Tibial nerve (tissue), 4 donors: ENCODE measurements around the gene CDH11. TPM values are rescaled to one million over a fixed set of nuclear protein-coding genes. Genes with fewer than 3 reads are reported as not detected.

Experiments
- DNase-seq, 2 donors: peaks; one replicate each; pipeline ENCODE4 v3.0.0-alpha.2; 2019; ENCODE audit warnings: low spot score in 2 of 2
- H3K27ac ChIP-seq, 4 donors: fragments of 200-600 bp; sonication (generic) in 3 of 4; one replicate each; pipeline ENCODE4 v1.5.1; 2017 to 2019; ENCODE audit warnings: mild to moderate bottlenecking in 1 of 4
- H3K27me3 ChIP-seq, 2 donors: fragments of 200-600 bp; sonication (generic) in 1 of 2; one replicate each; pipeline versions ENCODE4 v1.5.1 to v1.6.0; 2017 to 2019
- H3K36me3 ChIP-seq, 3 donors: fragments of 200-600 bp; sonication (generic); one replicate each; pipeline ENCODE4 v1.5.1; 2018 to 2019
- H3K4me1 ChIP-seq, 4 donors: fragments of 200-600 bp; sonication (generic) in 3 of 4; one replicate each; pipeline ENCODE4 v1.5.1; 2017 to 2019
- H3K4me3 ChIP-seq, 4 donors: fragments of 200-600 bp; sonication (generic) in 3 of 4; one replicate each; pipeline ENCODE4 v1.5.1; 2017 to 2019; ENCODE audit warnings: mild to moderate bottlenecking in 1 of 4, moderate library complexity in 1 of 4
- H3K9me3 ChIP-seq, 4 donors: fragments of 200-600 bp; sonication (generic) in 3 of 4; one replicate each; pipeline ENCODE4 v1.5.1; 2017 to 2019
- EP300 ChIP-seq, 2 donors: sonication (generic); formaldehyde crosslinking; IDR thresholded peaks; one replicate each; pipeline ENCODE4 v1.6.1; 2017; ENCODE audit warnings: antibody characterized with exemption in 2 of 2, mild to moderate bottlenecking in 1 of 2
- POLR2A ChIP-seq, 2 donors: fragments of 450-650 bp; IDR thresholded peaks; one replicate each; pipeline ENCODE4 v1.6.1; 2017; ENCODE audit warnings: antibody characterized with exemption in 2 of 2, mild to moderate bottlenecking in 2 of 2, moderate library complexity in 2 of 2
- WGBS, 2 donors: methylation state at CpG; one replicate each; pipeline ENCODE4 v1.1.5; 2018; 5-methylcytosine and 5-hydroxymethylcytosine counted together
- total RNA-seq, 4 donors: library from RNA; depleted of rRNA; stranded (reverse); fragments of >200 nt; gene quantifications; one replicate each; pipeline ENCODE4 v1.1.0, GENCODE V29; 2016
- TF ChIP-seq, protein P1 (sequence below), 5 experiments: fragments of 200-600 bp in 3 of 5; fragments of 450-650 bp in 2 of 5; sonication (generic) in 3 of 5; IDR thresholded peaks; one replicate each; pipeline ENCODE4 v1.5.1; 2016 to 2019; ENCODE audit warnings: antibody characterized with exemption in 5 of 5, mild to moderate bottlenecking in 3 of 5, moderate library complexity in 2 of 5

CDH11 gene
- total RNA-seq, 4 donors from 2014 or later: 72.6 to 265 (median 98.1) TPM

DNA sequence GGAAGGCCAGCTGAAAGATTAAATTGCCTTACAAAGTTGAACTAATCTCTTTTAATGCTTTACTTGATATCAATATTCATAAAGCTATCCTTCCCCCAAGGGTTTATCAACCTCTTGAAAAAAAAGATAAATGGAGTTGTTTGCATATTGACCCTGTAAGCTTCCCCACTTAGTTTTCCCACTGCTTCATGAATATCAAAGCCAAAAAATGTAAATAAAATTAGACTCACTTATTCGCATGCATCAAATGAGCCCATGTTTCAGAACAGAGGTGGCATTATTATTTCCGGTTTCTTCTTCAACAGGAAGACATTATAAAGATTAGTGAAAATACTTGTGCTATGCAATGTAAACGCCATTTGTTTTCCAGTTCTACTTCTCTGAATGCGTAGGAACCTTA is 150.7 kb downstream of the CDH11 start:
- H3K9me3 ChIP-seq: no peaks in the 10 kb centered on the region
- H3K4me1 ChIP-seq: peaks cover 0 to 4% (median 0%) of the 10 kb centered on the region in 4 donors
- TF ChIP-seq EP300 (IDR thresholded peaks at IDR 0.05): no peak
- TF ChIP-seq, protein P1, sequence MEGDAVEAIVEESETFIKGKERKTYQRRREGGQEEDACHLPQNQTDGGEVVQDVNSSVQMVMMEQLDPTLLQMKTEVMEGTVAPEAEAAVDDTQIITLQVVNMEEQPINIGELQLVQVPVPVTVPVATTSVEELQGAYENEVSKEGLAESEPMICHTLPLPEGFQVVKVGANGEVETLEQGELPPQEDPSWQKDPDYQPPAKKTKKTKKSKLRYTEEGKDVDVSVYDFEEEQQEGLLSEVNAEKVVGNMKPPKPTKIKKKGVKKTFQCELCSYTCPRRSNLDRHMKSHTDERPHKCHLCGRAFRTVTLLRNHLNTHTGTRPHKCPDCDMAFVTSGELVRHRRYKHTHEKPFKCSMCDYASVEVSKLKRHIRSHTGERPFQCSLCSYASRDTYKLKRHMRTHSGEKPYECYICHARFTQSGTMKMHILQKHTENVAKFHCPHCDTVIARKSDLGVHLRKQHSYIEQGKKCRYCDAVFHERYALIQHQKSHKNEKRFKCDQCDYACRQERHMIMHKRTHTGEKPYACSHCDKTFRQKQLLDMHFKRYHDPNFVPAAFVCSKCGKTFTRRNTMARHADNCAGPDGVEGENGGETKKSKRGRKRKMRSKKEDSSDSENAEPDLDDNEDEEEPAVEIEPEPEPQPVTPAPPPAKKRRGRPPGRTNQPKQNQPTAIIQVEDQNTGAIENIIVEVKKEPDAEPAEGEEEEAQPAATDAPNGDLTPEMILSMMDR (IDR thresholded peaks at IDR 0.05): no peak
- no peak for TF ChIP-seq POLR2A (IDR thresholded peaks at IDR 0.05)
- no peaks in the 10 kb centered on the region for H3K27me3 ChIP-seq
- H3K36me3 ChIP-seq: peaks cover 0 to 29% (median 0%) of the 10 kb centered on the region in 3 donors
- no peak overlapping the region for H3K4me3 ChIP-seq
- WGBS, 2 donors: 74 to 77% methylated on average over 4 of the region's 4 CpGs
- DNase-seq: no peak
- no peak overlapping the region for H3K27ac ChIP-seq

DNA sequence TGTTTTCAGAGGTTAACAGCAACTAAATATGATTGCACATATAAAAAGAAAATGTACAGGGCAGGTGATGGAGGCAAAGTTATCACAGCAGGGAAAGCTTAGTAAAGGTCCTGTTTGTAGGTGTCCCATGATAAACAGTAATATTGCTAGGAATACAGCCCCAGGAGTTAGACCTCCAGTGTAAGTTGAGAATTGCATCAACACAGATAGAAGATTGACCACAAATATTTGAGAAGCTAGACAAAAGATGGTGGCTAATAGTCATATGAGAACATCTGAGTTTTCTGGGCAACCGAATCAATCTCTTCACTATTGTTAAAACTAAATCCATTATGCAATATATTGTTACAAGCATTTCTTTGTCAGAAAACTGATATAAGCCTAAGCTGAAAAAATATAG is 152.6 kb downstream of the CDH11 start:
- TF ChIP-seq POLR2A (IDR thresholded peaks at IDR 0.05): no peak
- Histone ChIP-seq H3K27ac (no peak overlapping the region), H3K4me3 (no peak overlapping the region), H3K36me3 (peaks cover 0 to 29% (median 0%) of the 10 kb centered on the region in 3 donors), H3K4me1 (no peaks in the 10 kb centered on the region), H3K9me3 (no peaks in the 10 kb centered on the region), H3K27me3 (no peaks in the 10 kb centered on the region)
- 48 to 59% methylated on average over 1 of the region's 1 CpG for WGBS, 2 donors
- no peak for DNase-seq

DNA sequence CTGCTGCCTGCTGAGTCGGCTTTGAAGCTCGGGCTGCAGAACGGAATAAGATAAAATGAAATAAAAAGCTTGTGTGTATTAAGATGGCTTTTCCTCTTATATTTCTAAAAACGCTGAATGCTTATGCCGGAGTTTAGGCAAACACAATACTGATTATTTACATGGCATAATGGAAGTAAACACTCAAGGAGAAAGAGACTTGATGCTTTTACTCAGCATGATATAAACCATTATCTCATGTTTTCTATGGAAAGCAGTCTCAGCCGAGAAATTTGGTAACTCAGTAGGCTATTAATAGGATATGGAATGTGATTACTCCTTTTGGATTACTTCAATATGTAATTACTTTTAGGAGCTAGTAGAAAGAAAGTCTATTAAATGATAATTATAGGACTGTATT is 153.3 kb downstream of the CDH11 start:
- H3K4me1 ChIP-seq: no peaks in the 10 kb centered on the region
- DNase-seq: no peak
- H3K36me3 ChIP-seq: peaks cover 0 to 29% (median 0%) of the 10 kb centered on the region in 3 donors
- no peak for TF ChIP-seq EP300 (IDR thresholded peaks at IDR 0.05)
- TF ChIP-seq, protein P1 (IDR thresholded peaks at IDR 0.05): no peak
- no peak for TF ChIP-seq POLR2A (IDR thresholded peaks at IDR 0.05)
- H3K9me3 ChIP-seq: no peaks in the 10 kb centered on the region
- WGBS, 2 donors: 58 to 61% methylated on average over 6 of the region's 6 CpGs
- no peaks in the 10 kb centered on the region for H3K27me3 ChIP-seq
- H3K27ac ChIP-seq: no peak overlapping the region
- H3K4me3 ChIP-seq: no peak overlapping the region

DNA sequence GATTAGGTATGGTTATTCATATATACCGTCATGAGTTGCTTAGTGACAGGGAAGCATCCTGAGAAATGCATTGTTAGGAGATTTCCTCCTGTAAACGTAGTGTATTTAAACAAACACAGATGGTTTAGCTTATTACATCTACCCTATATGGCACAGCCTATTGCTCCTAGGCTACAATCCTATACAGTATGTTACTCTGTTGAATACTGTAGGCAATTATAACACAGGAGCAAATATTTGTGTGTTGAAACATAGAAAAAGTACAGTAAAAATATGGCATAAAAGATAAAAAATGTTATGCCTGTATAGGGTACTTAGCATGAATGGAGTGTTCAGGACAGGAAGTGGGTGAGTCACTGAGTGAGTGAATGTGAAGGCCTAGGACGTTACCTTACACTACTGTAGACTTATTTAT is 157.7 kb downstream of the CDH11 start:
- H3K4me3 ChIP-seq: no peak overlapping the region
- H3K4me1 ChIP-seq: no peaks in the 10 kb centered on the region
- no peaks in the 10 kb centered on the region for H3K27me3 ChIP-seq
- H3K27ac ChIP-seq: no peak overlapping the region
- no peak for DNase-seq
- peaks cover 0 to 1% (median 0%) of the 10 kb centered on the region in 3 donors for H3K36me3 ChIP-seq
- H3K9me3 ChIP-seq: no peaks in the 10 kb centered on the region
- WGBS, 2 donors: 75 to 79% methylated on average over 3 of the region's 3 CpGs
- TF ChIP-seq EP300 (IDR thresholded peaks at IDR 0.05) (no peak), POLR2A (IDR thresholded peaks at IDR 0.05) (no peak)
- TF ChIP-seq, protein P1 (IDR thresholded peaks at IDR 0.05): no peak

DNA sequence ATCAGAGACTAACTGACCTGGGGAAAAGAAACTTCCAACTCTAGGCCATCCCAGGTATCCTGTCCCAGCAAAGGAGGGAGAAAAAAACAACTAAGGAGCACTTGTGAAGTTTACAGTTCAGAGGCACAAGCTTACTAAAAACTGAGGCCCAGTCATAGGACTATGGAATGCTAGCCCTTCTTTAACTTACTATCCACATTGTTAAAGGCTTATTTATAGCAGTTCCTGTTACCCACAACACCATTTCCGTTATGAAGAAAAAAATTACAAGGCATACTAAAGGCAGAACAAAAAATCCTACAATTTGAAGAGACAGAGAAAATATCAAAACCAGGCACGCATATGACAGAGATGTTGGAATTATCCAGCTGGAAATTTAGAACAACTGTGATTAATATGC is 159.1 kb downstream of the CDH11 start:
- TF ChIP-seq EP300 (IDR thresholded peaks at IDR 0.05) (no peak), POLR2A (IDR thresholded peaks at IDR 0.05) (no peak)
- TF ChIP-seq, protein P1 (IDR thresholded peaks at IDR 0.05): no peak
- peaks cover 0 to 6% (median 0%) of the 10 kb centered on the region in 3 donors for H3K36me3 ChIP-seq
- WGBS, 2 donors: 68 to 80% methylated on average over 2 of the region's 2 CpGs
- H3K9me3 ChIP-seq: no peaks in the 10 kb centered on the region
- no peak overlapping the region for H3K27ac ChIP-seq
- H3K27me3 ChIP-seq: no peaks in the 10 kb centered on the region
- no peak for DNase-seq
- H3K4me1 ChIP-seq: no peaks in the 10 kb centered on the region
- no peak overlapping the region for H3K4me3 ChIP-seq

DNA sequence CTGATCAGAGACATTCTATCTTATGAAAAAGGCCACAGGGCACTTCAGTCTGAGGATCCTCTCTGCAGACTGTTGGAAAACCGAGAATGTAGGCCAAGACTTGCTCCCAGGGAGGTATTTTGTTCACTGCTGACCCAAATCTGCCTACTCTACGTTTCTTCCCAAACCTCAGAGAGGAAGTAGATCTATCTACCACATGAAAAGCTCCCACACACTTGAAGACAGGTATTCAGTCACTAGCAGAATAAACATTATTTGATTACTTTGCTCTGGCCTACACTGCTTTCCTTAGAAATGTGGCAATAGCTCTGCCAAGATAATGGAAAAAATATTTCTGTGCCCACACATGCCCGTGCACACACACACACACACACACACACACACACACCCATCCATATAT is 164.6 kb downstream of the CDH11 start:
- TF ChIP-seq, protein P1 (IDR thresholded peaks at IDR 0.05): no peak
- no peak for TF ChIP-seq EP300 (IDR thresholded peaks at IDR 0.05)
- TF ChIP-seq POLR2A (IDR thresholded peaks at IDR 0.05): no peak
- DNase-seq: no peak
- H3K27ac ChIP-seq: no peak overlapping the region
- no peak overlapping the region for H3K4me3 ChIP-seq
- no peaks in the 10 kb centered on the region for H3K4me1 ChIP-seq
- H3K9me3 ChIP-seq: no peaks in the 10 kb centered on the region
- no peaks in the 10 kb centered on the region for H3K27me3 ChIP-seq
- H3K36me3 ChIP-seq: peaks cover 0 to 13% (median 0%) of the 10 kb centered on the region in 3 donors
- 74 to 83% methylated on average over 3 of the region's 3 CpGs for WGBS, 2 donors
